Muscle of leg (tissue), 11 donors: ENCODE data around the gene COL5A1. TPM values are rescaled to one million over a fixed set of nuclear protein-coding genes. Genes with fewer than 3 reads are reported as not detected.
A peak's percentile ranks its signal among the peaks of the same experiment; 100 is the strongest.

Experiments
- DNase-seq: peaks from one replicate; pipeline ENCODE4 v3.0.0; 2013
- H3K27ac ChIP-seq: one replicate; pipeline ENCODE4 v1.5.1; 2013; ENCODE audit warnings: mild to moderate bottlenecking, low read length, control low read depth
- H3K27me3 ChIP-seq: one replicate; pipeline ENCODE4 v1.6.1; 2013; ENCODE audit warnings: low read length; ENCODE audit not compliant: control insufficient read depth, insufficient read depth
- H3K36me3 ChIP-seq: one replicate; pipeline ENCODE4 v1.6.1; 2013; ENCODE audit warnings: low read length; ENCODE audit not compliant: control insufficient read depth, insufficient read depth
- H3K4me1 ChIP-seq: one replicate; pipeline ENCODE4 v1.6.1; 2013; ENCODE audit warnings: low read length; ENCODE audit not compliant: control insufficient read depth, insufficient read depth
- H3K4me3 ChIP-seq: one replicate; pipeline ENCODE4 v1.5.1; 2013; ENCODE audit warnings: low read length, control low read depth
- H3K9me3 ChIP-seq: replicated peaks from 2 replicates; pipeline ENCODE4 v1.6.1; 2013; ENCODE audit warnings: low read depth, low read length; ENCODE audit not compliant: control insufficient read depth
- WGBS: methylation state at CpG from one replicate; pipeline ENCODE4 v1.1.5; 2013; ENCODE audit warnings: missing lambda C conversion rate; ENCODE audit not compliant: insufficient coverage; 5-methylcytosine and 5-hydroxymethylcytosine counted together
- polyA plus RNA-seq, 8 donors: library from polyadenylated mRNA; unstranded; fragments of 120-200 nt; gene quantifications; one replicate each; pipeline versions ENCODE4 v1.2.1 to v1.2.3, GENCODE V29; 2013; ENCODE audit warnings: inconsistent platforms in 1 of 8, low replicate concordance in 1 of 8; ENCODE audit not compliant: insufficient read length in 8 of 8, insufficient read depth in 1 of 8
- total RNA-seq: library from RNA; stranded (reverse); fragments of 120-200 nt; gene quantifications from one replicate; pipeline ENCODE4 v1.2.4, GENCODE V29; 2013

COL5A1 gene
- total and polyA plus RNA-seq, 9 donors = 293 to 921 (median 564) TPM

GRCh38 chr9:134656334-134657006 is 14.9 kb downstream of the COL5A1 start:
- no peaks in the 10 kb centered on the region for H3K27me3 ChIP-seq
- peaks cover 27% of the 10 kb centered on the region for H3K36me3 ChIP-seq
- H3K9me3 ChIP-seq = peaks cover 7% of the 10 kb centered on the region
- DNase-seq = no peak
- no peak overlapping the region for H3K4me3 ChIP-seq
- peaks cover 51% of the 10 kb centered on the region for H3K4me1 ChIP-seq
- 40% methylated on average over 10 of the region's 12 CpGs for WGBS
- no peak overlapping the region for H3K27ac ChIP-seq

GRCh38 chr9:134657666-134658377 is 16.2 kb downstream of the COL5A1 start:
- Histone ChIP-seq H3K27ac (peak overlapping the region; percentile 59), H3K9me3 (peaks cover 7% of the 10 kb centered on the region), H3K36me3 (peaks cover 21% of the 10 kb centered on the region), H3K27me3 (no peaks in the 10 kb centered on the region), H3K4me1 (peaks cover 60% of the 10 kb centered on the region), H3K4me3 (no peak overlapping the region)
- WGBS = 60% methylated on average over 18 of the region's 20 CpGs
- no peak for DNase-seq

GRCh38 chr9:134658378-134658955 is 16.9 kb downstream of the COL5A1 start:
- H3K9me3 ChIP-seq = peaks cover 7% of the 10 kb centered on the region
- H3K27me3 ChIP-seq = no peaks in the 10 kb centered on the region
- H3K4me1 ChIP-seq = peaks cover 59% of the 10 kb centered on the region
- H3K27ac ChIP-seq = peak overlapping the region; percentile 29
- no peak for DNase-seq
- no peak overlapping the region for H3K4me3 ChIP-seq
- H3K36me3 ChIP-seq = peaks cover 18% of the 10 kb centered on the region
- 28% methylated on average over 6 of the region's 19 CpGs for WGBS

- H3K4me3 ChIP-seq = no peak overlapping the region
- no peaks in the 10 kb centered on the region for H3K27me3 ChIP-seq
- WGBS = 53% methylated on average over 14 of the region's 14 CpGs
- peaks cover 7% of the 10 kb centered on the region for H3K9me3 ChIP-seq
- H3K4me1 ChIP-seq = peaks cover 61% of the 10 kb centered on the region
- H3K36me3 ChIP-seq = peaks cover 21% of the 10 kb centered on the region
- peak; percentile 54 for DNase-seq
- peak overlapping the region; percentile 42 for H3K27ac ChIP-seq
Observed at GRCh38 chr9:134659688-134660131, 18.1 kb downstream of the COL5A1 start.

- no peaks in the 10 kb centered on the region for H3K27me3 ChIP-seq
- H3K27ac ChIP-seq = peak overlapping the region; percentile 13
- no peak for DNase-seq
- H3K4me1 ChIP-seq = peaks cover 61% of the 10 kb centered on the region
- no CpG with 5 or more reads among the region's 1 CpG for WGBS
- H3K9me3 ChIP-seq = peaks cover 7% of the 10 kb centered on the region
- H3K4me3 ChIP-seq = no peak overlapping the region
- H3K36me3 ChIP-seq = peaks cover 24% of the 10 kb centered on the region
Observed at GRCh38 chr9:134660407-134660806, 18.8 kb downstream of the COL5A1 start.

- Histone ChIP-seq H3K4me1 (peaks cover 59% of the 10 kb centered on the region), H3K9me3 (peaks cover 7% of the 10 kb centered on the region), H3K4me3 (no peak overlapping the region), H3K36me3 (peaks cover 24% of the 10 kb centered on the region), H3K27ac (peak overlapping the region; percentile 71), H3K27me3 (no peaks in the 10 kb centered on the region)
- DNase-seq = no peak
- WGBS = 47% methylated on average over 5 of the region's 6 CpGs
Observed at GRCh38 chr9:134661299-134661698, 19.7 kb downstream of the COL5A1 start.

- no peaks in the 10 kb centered on the region for H3K27me3 ChIP-seq
- peaks cover 59% of the 10 kb centered on the region for H3K4me1 ChIP-seq
- DNase-seq = no peak
- peaks cover 7% of the 10 kb centered on the region for H3K9me3 ChIP-seq
- no peak overlapping the region for H3K4me3 ChIP-seq
- peak overlapping the region; percentile 71 for H3K27ac ChIP-seq
- peaks cover 24% of the 10 kb centered on the region for H3K36me3 ChIP-seq
- WGBS = 25% methylated on average over 6 of the region's 11 CpGs
Observed at GRCh38 chr9:134661791-134662142, 20.2 kb downstream of the COL5A1 start.

GRCh38 chr9:134662143-134662876 is 20.7 kb downstream of the COL5A1 start:
- WGBS = 29% methylated on average over 16 of the region's 17 CpGs
- Histone ChIP-seq H3K27ac (peak overlapping the region; percentile 71), H3K4me3 (no peak overlapping the region), H3K36me3 (peaks cover 28% of the 10 kb centered on the region), H3K4me1 (peaks cover 59% of the 10 kb centered on the region), H3K9me3 (peaks cover 7% of the 10 kb centered on the region), H3K27me3 (no peaks in the 10 kb centered on the region)
- DNase-seq = peak; percentile 94

- Histone ChIP-seq H3K27ac (peak overlapping the region; percentile 51), H3K4me3 (no peak overlapping the region), H3K27me3 (no peaks in the 10 kb centered on the region), H3K4me1 (peaks cover 53% of the 10 kb centered on the region), H3K9me3 (peaks cover 7% of the 10 kb centered on the region), H3K36me3 (peaks cover 35% of the 10 kb centered on the region)
- WGBS = 50% methylated on average over 5 of the region's 10 CpGs
- DNase-seq = no peak
Observed at GRCh38 chr9:134663084-134663483, 21.5 kb downstream of the COL5A1 start.
